ENCODE measurements around the gene DYNLT1. TPM values are rescaled to one million over a fixed set of nuclear protein-coding genes. Genes with fewer than 3 reads are reported as not detected.

The DYNLT1 gene
- total RNA-seq, 2 donors from 2014 or later, result 57.3 to 91.5 TPM

- Histone ChIP-seq H3K9me3 (no peaks in the 10 kb centered on the region), H3K27ac (no peak overlapping the region), H3K4me3 (no peak overlapping the region), H3K4me1 (no peaks in the 10 kb centered on the region), H3K36me3 (peaks cover 42% of the 10 kb centered on the region), H3K27me3 (no peaks in the 10 kb centered on the region)
- no peak for DNase-seq (ENCODE audit: low spot score)
- TF ChIP-seq CTCF (IDR thresholded peaks at IDR 0.05), result no peak
Observed at GRCh38 chr6:158593670-158594069, 50.9 kb downstream of the DYNLT1 start.

GRCh38 chr6:158591810-158592209 is 52.7 kb downstream of the DYNLT1 start:
- Histone ChIP-seq H3K36me3 (peaks cover 59% of the 10 kb centered on the region), H3K4me3 (no peak overlapping the region), H3K9me3 (no peaks in the 10 kb centered on the region), H3K4me1 (no peaks in the 10 kb centered on the region), H3K27me3 (no peaks in the 10 kb centered on the region), H3K27ac (no peak overlapping the region)
- no peak for DNase-seq (ENCODE audit: low spot score)
- no peak for TF ChIP-seq CTCF (IDR thresholded peaks at IDR 0.05)

- Histone ChIP-seq H3K27ac (no peak overlapping the region), H3K4me3 (no peak overlapping the region), H3K9me3 (no peaks in the 10 kb centered on the region), H3K36me3 (peaks cover 65% of the 10 kb centered on the region), H3K27me3 (no peaks in the 10 kb centered on the region), H3K4me1 (no peaks in the 10 kb centered on the region)
- TF ChIP-seq CTCF (IDR thresholded peaks at IDR 0.05), result no peak
- DNase-seq (ENCODE audit: low spot score), result no peak
Observed at GRCh38 chr6:158591134-158591809, 53.3 kb downstream of the DYNLT1 start.

- Histone ChIP-seq H3K4me1 (no peaks in the 10 kb centered on the region), H3K27me3 (no peaks in the 10 kb centered on the region), H3K36me3 (peaks cover 78% of the 10 kb centered on the region), H3K4me3 (no peak overlapping the region), H3K27ac (no peak overlapping the region), H3K9me3 (no peaks in the 10 kb centered on the region)
- no peak for TF ChIP-seq CTCF (IDR thresholded peaks at IDR 0.05)
- no peak for DNase-seq (ENCODE audit: low spot score)
Observed at GRCh38 chr6:158589366-158589765, 55.2 kb downstream of the DYNLT1 start.

- TF ChIP-seq CTCF (IDR thresholded peaks at IDR 0.05), result no peak
Observed at GRCh38 chr6:158586652-158587051, 57.9 kb downstream of the DYNLT1 start.

More at GRCh38 chr6:158586652-158587051, 57.9 kb downstream of the DYNLT1 start:
- H3K4me3 ChIP-seq, result no peak overlapping the region
- no peak overlapping the region for H3K27ac ChIP-seq
- no peaks in the 10 kb centered on the region for H3K27me3 ChIP-seq
- H3K4me1 ChIP-seq, result no peaks in the 10 kb centered on the region
- no peak for DNase-seq (ENCODE audit: low spot score)
- H3K9me3 ChIP-seq, result no peaks in the 10 kb centered on the region
- peaks cover 66% of the 10 kb centered on the region for H3K36me3 ChIP-seq

Small RNA genes within 50 kb of the gene (microRNA-seq; reads per million reads assigned to microRNA genes)
- 0 reads per million in 2 donors for gene MIR7161 (ENCODE audit: borderline number of aligned reads in 2 of 2, borderline replicate concordance in 1 of 2)

Other genes starting within 250 kb of the DYNLT1 start
- gene TMEM181, start 84.7 kb downstream of the DYNLT1 start, total RNA-seq, result 10 to 100 TPM; 13.9 to 14.4 TPM
- 1 to 10 TPM; 4.2 to 5.6 TPM for gene SYTL3, start 5.3 kb upstream of the DYNLT1 start, total RNA-seq
- gene EZR, start 174.6 kb upstream of the DYNLT1 start, total RNA-seq, result 100 to 1,000 TPM; 161 to 197 TPM